Subcutaneous abdominal adipose tissue (tissue), 5 donors: Measurements from ENCODE around the gene MARK4.
A peak's percentile ranks its signal among the peaks of the same experiment; 100 is the strongest.

Experiments
- H3K27ac ChIP-seq: one replicate; pipeline ENCODE4 v1.7.0; 2013; ENCODE audit warnings: low read depth, mild to moderate bottlenecking, inconsistent platforms, low read length, moderate library complexity
- H3K27me3 ChIP-seq, 5 donors: one replicate each; pipeline ENCODE4 v1.7.0; 2013; ENCODE audit warnings: low read length in 5 of 5, inconsistent platforms in 1 of 5; ENCODE audit not compliant: control insufficient read depth in 5 of 5, insufficient read depth in 4 of 5
- H3K36me3 ChIP-seq, 5 donors: one replicate each; pipeline ENCODE4 v1.7.0; 2013; ENCODE audit warnings: low read length in 5 of 5; ENCODE audit not compliant: control insufficient read depth in 5 of 5, insufficient read depth in 5 of 5
- H3K4me1 ChIP-seq, 5 donors: one replicate each; pipeline ENCODE4 v1.7.0; 2013; ENCODE audit warnings: low read length in 5 of 5, mild to moderate bottlenecking in 3 of 5, moderate library complexity in 1 of 5; ENCODE audit not compliant: control insufficient read depth in 5 of 5, insufficient read depth in 5 of 5
- H3K4me3 ChIP-seq, 5 donors: one replicate each; pipeline ENCODE4 v1.7.0; 2013; ENCODE audit warnings: low read length in 5 of 5, low read depth in 1 of 5
- H3K9ac ChIP-seq, 5 donors: one replicate each; pipeline ENCODE4 v1.7.0; 2013; ENCODE audit warnings: low read length in 5 of 5, mild to moderate bottlenecking in 4 of 5, moderate library complexity in 3 of 5
- H3K9me3 ChIP-seq, 5 donors: one replicate each; pipeline ENCODE4 v1.7.0; 2013; ENCODE audit warnings: low read length in 5 of 5; ENCODE audit not compliant: control insufficient read depth in 5 of 5
- donor health status: healthy.
- donor health status: healthy.
- donor health status: healthy.
- donor health status: healthy.
- donor health status: healthy.

The MARK4 gene

DNA sequence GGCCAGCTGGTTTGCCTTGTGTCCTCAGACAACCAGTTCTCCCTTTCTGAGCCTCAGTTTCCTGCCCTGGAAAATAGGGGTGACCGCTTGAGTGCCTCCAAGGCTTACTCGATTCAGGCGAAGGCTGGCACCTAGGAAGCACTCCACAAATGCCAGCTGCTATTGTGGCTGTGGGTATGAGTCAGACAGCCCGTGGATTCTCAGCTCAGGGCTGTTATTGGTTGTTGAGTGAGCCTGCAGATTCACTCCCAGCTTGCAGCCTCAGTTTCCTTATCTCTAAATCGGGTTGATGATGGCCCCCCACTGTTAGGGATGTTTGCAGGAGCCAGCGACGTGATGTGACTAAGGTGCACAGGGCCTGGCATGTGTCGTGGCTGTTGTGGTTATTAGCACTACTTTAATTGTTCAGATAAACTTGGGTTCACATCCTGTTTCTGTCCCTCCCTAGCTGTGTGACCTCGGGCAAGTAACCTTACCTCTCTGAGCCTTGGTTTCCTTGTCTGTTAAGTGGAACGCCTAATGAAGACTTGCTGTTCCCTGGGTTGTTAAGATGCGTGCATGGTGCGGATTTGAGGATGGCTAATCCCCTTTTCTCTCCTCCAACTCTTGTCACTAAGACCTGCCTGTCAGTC lies 2.4 kb downstream of the MARK4 start:
- Histone ChIP-seq H3K27ac (no peak overlapping the region), H3K9me3 (no peaks in the 10 kb centered on the region), H3K36me3 (peaks cover 0 to 5% (median 0%) of the 10 kb centered on the region in 5 donors), H3K4me3 (peak overlapping the region in 2 of 5 donors; percentile 24 to 79), H3K27me3 (no peaks in the 10 kb centered on the region), H3K4me1 (peaks cover 2 to 51% (median 39%) of the 10 kb centered on the region in 5 donors), H3K9ac (peak overlapping the region in 3 of 5 donors; percentile 23 to 92 (median 80))

DNA sequence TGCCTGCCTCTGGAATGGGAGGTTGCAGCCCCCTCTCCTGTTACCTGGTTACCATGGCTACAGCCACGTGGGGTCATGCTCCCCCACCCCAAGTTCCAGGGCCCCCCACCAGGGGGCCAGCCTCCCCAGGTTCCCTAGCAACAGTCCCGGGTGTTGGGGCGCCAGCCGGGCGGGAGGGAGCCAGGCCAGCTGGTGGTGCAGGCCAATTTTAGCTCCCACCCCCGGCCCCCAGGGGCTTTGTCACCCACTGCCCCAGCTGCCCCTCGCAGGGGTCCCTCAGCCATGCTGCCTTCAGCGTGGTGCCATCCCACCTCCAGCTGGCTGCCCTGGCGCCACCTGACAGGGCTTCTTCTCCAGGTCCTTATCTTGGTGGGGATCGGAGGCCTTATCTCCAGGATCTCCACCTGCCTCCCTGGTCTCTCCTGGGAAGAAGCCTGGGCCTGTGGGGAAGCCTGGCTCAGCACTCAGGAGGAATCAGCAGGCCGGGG lies 3.0 kb downstream of the MARK4 start:
- Histone ChIP-seq H3K27ac (no peak overlapping the region), H3K9me3 (no peaks in the 10 kb centered on the region)

DNA sequence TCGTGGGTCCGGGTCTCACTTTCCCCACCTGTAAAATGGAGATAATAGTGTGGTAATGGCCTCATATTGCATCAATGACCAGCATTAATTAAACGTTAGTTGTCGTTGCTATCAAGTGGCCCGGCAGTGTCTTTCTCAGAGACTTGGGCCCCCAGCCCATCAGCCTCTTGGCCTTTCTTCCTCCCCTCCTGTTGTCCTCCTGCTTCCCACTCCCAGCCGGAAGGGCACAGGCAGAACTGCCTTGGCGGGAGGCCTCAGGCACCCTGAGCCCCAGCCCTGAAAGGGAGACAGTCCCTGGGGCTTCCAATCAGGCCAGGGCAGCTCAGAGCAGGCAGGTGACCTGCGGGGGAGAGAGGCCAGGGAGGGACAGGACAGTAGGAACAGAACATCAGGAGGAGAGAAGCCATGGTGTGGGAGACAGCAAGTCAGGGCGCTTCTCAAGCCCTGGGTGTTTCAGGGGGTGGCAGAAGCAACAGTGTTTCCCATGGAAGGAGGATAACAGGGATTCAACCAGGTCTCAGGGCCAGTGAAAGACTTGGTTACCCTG lies 4.6 kb downstream of the MARK4 start:
- no peak overlapping the region for H3K27ac ChIP-seq
- peak overlapping the region in 1 of 5 donors; percentile 41 for H3K9ac ChIP-seq
- H3K27me3 ChIP-seq: no peaks in the 10 kb centered on the region
- H3K9me3 ChIP-seq: no peaks in the 10 kb centered on the region
- peaks cover 4 to 40% (median 29%) of the 10 kb centered on the region in 5 donors for H3K4me1 ChIP-seq
- no peak overlapping the region for H3K4me3 ChIP-seq
- H3K36me3 ChIP-seq: peaks cover 0 to 9% (median 5%) of the 10 kb centered on the region in 5 donors

More for the DNA sequence above, 3.0 kb downstream of the MARK4 start:
- H3K4me1 ChIP-seq: peaks cover 2 to 48% (median 35%) of the 10 kb centered on the region in 5 donors
- peak overlapping the region in 1 of 5 donors; percentile 55 for H3K9ac ChIP-seq
- H3K36me3 ChIP-seq: peaks cover 0 to 7% (median 3%) of the 10 kb centered on the region in 5 donors
- H3K27me3 ChIP-seq: no peaks in the 10 kb centered on the region
- H3K4me3 ChIP-seq: no peak overlapping the region

DNA sequence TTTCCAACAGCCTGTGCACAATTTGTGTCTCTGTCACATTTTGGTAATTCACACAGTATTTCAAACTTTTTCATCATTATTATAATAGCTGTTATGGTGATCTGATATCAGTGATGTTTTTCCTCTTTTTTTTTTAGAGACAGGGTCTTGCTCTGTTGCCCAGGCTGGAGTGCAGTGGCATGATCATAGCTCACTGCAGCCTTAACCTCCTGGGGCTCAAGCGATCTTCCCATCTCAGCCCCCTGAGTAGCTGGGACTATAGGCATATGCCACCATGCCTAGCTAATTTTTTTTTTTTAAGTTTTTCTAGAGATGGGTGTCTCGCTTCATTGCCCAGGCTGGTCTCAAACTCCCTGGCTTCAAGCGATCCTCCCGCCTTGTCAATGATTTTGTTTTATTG lies 5.8 kb downstream of the MARK4 start:
- Histone ChIP-seq H3K9ac (no peak overlapping the region), H3K9me3 (no peaks in the 10 kb centered on the region), H3K4me1 (peaks cover 4 to 34% (median 24%) of the 10 kb centered on the region in 5 donors), H3K4me3 (no peak overlapping the region), H3K36me3 (peaks cover 0 to 13% (median 8%) of the 10 kb centered on the region in 5 donors), H3K27me3 (no peaks in the 10 kb centered on the region), H3K27ac (no peak overlapping the region)

DNA sequence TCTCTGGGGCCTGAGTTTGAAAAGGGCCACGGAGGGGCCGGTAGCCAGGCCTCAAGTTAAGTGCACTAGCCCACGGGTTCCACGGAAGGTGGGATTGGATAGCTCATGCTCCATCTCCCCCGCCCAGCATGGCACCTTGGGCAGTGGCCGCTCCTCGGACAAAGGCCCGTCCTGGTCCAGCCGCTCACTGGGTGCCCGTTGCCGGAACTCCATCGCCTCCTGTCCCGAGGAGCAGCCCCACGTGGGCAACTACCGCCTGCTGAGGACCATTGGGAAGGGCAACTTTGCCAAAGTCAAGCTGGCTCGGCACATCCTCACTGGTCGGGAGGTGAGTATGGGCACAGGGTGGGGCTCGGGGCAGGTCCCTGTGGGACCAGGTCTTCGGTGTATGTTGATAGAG lies 7.8 kb downstream of the MARK4 start:
- H3K36me3 ChIP-seq: peaks cover 0 to 20% (median 8%) of the 10 kb centered on the region in 5 donors
- H3K4me1 ChIP-seq: peaks cover 1 to 14% (median 4%) of the 10 kb centered on the region in 5 donors
- H3K27me3 ChIP-seq: no peaks in the 10 kb centered on the region
- H3K9ac ChIP-seq: no peak overlapping the region
- no peaks in the 10 kb centered on the region for H3K9me3 ChIP-seq
- no peak overlapping the region for H3K27ac ChIP-seq
- H3K4me3 ChIP-seq: no peak overlapping the region

DNA sequence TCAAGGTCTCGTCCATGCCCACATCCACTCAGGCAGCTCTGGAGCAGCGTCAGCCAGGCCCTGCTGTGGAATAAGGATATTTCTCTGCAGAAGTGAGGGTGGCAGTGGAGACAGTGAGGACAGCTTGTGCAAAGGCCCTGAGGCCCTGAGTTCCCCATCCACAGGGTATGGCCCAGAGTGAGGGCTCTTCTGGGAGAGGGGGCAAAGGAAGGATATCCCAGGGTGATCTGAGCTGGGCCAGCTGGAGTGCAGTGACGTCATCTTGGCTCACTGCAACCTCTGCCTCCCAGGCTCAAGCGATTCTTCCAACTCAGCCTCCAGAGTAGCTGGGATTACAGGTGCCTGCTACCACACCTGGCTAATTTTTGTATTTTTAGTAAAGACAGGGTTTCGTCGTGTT lies 11.5 kb downstream of the MARK4 start:
- Histone ChIP-seq H3K27ac (no peak overlapping the region), H3K4me1 (peaks cover 0 to 1% (median 0%) of the 10 kb centered on the region in 5 donors), H3K36me3 (peaks cover 0 to 34% (median 22%) of the 10 kb centered on the region in 5 donors), H3K27me3 (no peaks in the 10 kb centered on the region), H3K9me3 (no peaks in the 10 kb centered on the region), H3K9ac (no peak overlapping the region), H3K4me3 (no peak overlapping the region)

DNA sequence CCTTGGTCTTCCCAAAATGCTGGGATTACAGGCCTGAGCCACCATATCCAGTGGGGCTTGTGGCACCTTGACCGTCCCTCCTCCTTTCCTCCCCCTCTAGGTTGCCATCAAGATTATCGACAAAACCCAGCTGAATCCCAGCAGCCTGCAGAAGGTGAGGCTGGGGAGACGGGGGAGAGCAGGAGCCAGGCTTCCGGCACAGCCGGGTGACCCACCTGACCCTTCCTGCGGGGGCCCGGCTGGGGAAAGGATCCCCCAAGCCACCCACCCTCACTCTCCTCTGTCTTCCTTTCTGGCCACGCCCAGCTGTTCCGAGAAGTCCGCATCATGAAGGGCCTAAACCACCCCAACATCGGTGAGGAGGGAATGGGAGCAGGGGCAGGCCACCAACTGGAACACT lies 11.9 kb downstream of the MARK4 start:
- H3K4me1 ChIP-seq: peaks cover 0 to 1% (median 0%) of the 10 kb centered on the region in 5 donors
- peaks cover 0 to 35% (median 23%) of the 10 kb centered on the region in 5 donors for H3K36me3 ChIP-seq
- no peak overlapping the region for H3K9ac ChIP-seq

DNA sequence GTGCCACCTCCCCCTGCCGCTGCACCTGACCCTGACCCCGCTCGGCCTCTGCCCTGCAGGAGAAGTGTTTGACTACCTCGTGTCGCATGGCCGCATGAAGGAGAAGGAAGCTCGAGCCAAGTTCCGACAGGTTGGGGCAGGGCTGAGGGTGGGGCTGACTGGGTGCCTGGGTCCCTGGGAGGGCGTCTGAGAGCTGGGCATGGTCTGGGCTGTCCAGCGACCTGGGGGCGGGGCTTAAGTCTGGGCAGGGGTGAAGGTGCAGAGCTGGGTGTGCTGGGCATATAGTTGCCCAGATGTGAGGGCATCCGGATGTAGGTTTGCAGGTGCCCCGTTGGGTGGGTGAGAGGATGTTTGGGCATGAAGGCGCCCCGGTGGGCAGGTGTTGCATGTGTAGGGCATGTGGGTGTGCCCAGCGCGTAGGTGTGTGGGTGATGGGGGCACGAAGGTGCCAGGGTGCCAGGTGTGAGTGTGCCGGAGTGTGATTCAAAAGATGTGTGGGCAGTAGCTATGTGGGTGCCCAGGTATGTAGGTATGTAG lies 13.8 kb downstream of the MARK4 start:
- Histone ChIP-seq H3K27ac (no peak overlapping the region), H3K36me3 (peaks cover 0 to 45% (median 23%) of the 10 kb centered on the region in 5 donors), H3K9me3 (no peaks in the 10 kb centered on the region), H3K9ac (no peak overlapping the region), H3K4me1 (no peaks in the 10 kb centered on the region), H3K27me3 (no peaks in the 10 kb centered on the region), H3K4me3 (no peak overlapping the region)

More for the DNA sequence above, 11.9 kb downstream of the MARK4 start:
- no peak overlapping the region for H3K27ac ChIP-seq
- H3K9me3 ChIP-seq: no peaks in the 10 kb centered on the region
- no peaks in the 10 kb centered on the region for H3K27me3 ChIP-seq
- no peak overlapping the region for H3K4me3 ChIP-seq

DNA sequence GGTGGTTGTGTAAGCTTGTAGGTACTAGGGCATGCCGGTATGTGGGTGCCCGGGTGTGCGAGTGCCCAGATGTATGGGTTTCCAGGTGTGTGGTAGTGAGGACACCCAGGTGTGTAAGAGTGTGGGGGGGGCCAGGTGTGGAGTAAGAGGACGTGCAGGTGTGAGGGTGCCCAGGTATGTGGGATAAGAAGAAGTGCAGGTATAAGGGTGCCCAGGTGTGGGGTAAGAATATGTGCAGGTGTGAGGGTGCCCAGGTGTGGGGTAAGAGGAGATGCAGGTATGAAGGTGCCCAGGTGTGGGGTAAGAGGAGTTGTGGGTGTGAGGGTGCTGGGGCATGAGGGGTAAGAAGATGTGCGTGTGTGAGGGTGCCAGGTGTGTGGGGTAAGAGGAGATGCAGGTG lies 14.3 kb downstream of the MARK4 start:
- no peak overlapping the region for H3K4me3 ChIP-seq
- H3K36me3 ChIP-seq: peaks cover 0 to 49% (median 25%) of the 10 kb centered on the region in 5 donors
- no peaks in the 10 kb centered on the region for H3K4me1 ChIP-seq

DNA sequence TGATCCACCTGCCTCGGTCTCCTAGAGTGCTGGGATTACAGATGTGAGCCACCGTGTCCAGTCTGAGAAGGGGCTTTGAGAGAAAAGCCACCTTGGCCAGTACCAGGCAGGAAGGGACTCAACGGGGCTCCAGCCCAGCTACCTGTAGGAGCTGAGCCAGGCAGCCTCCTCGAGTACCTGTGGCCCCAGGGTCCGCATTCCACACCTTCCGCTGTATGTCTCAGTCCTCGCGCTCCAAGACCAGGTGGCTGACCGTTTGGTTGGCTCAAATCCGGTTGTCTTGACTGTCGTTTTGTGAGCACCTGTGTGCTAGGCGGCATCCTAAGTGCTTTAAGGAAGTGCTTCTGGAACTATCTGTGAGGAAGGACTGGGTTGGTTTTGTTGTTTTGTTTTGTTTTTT lies 16.2 kb downstream of the MARK4 start:
- no peaks in the 10 kb centered on the region for H3K27me3 ChIP-seq
- H3K9ac ChIP-seq: no peak overlapping the region
- no peak overlapping the region for H3K4me3 ChIP-seq
- no peak overlapping the region for H3K27ac ChIP-seq
- peaks cover 0 to 57% (median 37%) of the 10 kb centered on the region in 5 donors for H3K36me3 ChIP-seq
- H3K4me1 ChIP-seq: no peaks in the 10 kb centered on the region
- no peaks in the 10 kb centered on the region for H3K9me3 ChIP-seq

More for the DNA sequence above, 14.3 kb downstream of the MARK4 start:
- Histone ChIP-seq H3K9me3 (no peaks in the 10 kb centered on the region), H3K27ac (no peak overlapping the region), H3K9ac (no peak overlapping the region), H3K27me3 (no peaks in the 10 kb centered on the region)
